HCT116 (cell line): ENCODE results near the gene GLI3. TPM values are rescaled to one million over a fixed set of nuclear protein-coding genes. Genes with fewer than 3 reads are reported as not detected.
A peak's percentile ranks its signal among the peaks of the same experiment; 100 is the strongest.

Experiments
- ATAC-seq: fragments of 200-7000 bp; cut with Tn5 transposase; 2 replicates; pipeline ENCODE4 v1.9.1; 2020; ENCODE audit warnings: mild to moderate bottlenecking, moderate library complexity
- BruUV-seq: library from RNA; stranded (reverse); fragments of 400-500 nt; replicated peaks from 2 replicates; lab custom pipeline; 2021; lab: Mats Ljungman, UMichigan
- CTCF ChIA-PET: fragments of 300-600 bp; sonication (Branson Sonifier 250); formaldehyde crosslinking; loops from one replicate; lab custom pipeline; 2021; ENCODE audit warnings: antibody characterized with exemption; lab: Charles Lee
- POLR2A ChIA-PET: fragments of 300-600, 350-600 bp; sonication (Branson Sonifier 250); formaldehyde crosslinking; loops from one replicate; lab custom pipeline; 2021; ENCODE audit warnings: antibody characterized with exemption; lab: Charles Lee
- RAD21 ChIA-PET, 2 experiments: fragments of 300-600 bp; sonication (Branson Sonifier 250); formaldehyde crosslinking; loops; one replicate each; lab custom pipeline; 2023; ENCODE audit warnings: low total read pairs in 2 of 2; ENCODE audit not compliant: uncharacterized antibody in 2 of 2, unreplicated experiment in 2 of 2, low non-redundant PET in 1 of 2; lab: Charles Lee
- DNase-seq: peaks from one replicate; pipeline ENCODE4 v3.0.0-alpha.2; 2010; ENCODE audit warnings: low read depth, low spot score
- H2AFZ ChIP-seq: fragments of 200-600 bp; shearing (Covaris generic), sonication (generic); 2 replicates; pipeline ENCODE4 v1.6.1; 2017; ENCODE audit warnings: low read depth, mixed run types, mixed read lengths, antibody characterized with exemption, low read length; ENCODE audit not compliant: poor library complexity, severe bottlenecking
- H3K27ac ChIP-seq: 2 replicates; pipeline ENCODE4 v1.5.1; 2012; ENCODE audit warnings: low read depth, low read length
- H3K27me3 ChIP-seq: fragments of 200-600 bp; sonication (generic); 2 replicates; pipeline ENCODE4 v1.6.1; 2016; ENCODE audit warnings: mixed run types, low read length, mixed read lengths; ENCODE audit not compliant: insufficient read depth
- H3K36me3 ChIP-seq, 2 experiments: fragments of 200-500 bp in 1 of 2; fragments of 200-600 bp in 1 of 2; sonication (Bioruptor generic) in 1 of 2; sonication (generic) in 1 of 2; 2 replicates each; pipeline versions ENCODE4 v1.5.1 to v1.6.1; 2014 to 2016; ENCODE audit warnings: low read length in 2 of 2, inconsistent platforms in 1 of 2, mixed read lengths in 1 of 2, mixed run types in 1 of 2; ENCODE audit not compliant: insufficient read depth in 2 of 2, control insufficient read depth in 1 of 2
- H3K4me1 ChIP-seq, 2 experiments: fragments of 200-600 bp in 1 of 2; sonication (generic) in 1 of 2; 2 replicates each; pipeline versions ENCODE4 v1.5.1 to v1.6.1; 2012 to 2017; ENCODE audit warnings: low read length in 2 of 2, inconsistent platforms in 1 of 2, mild to moderate bottlenecking in 1 of 2, mixed read lengths in 1 of 2, mixed run types in 1 of 2, moderate library complexity in 1 of 2; ENCODE audit not compliant: insufficient read depth in 2 of 2, control insufficient read depth in 1 of 2
- H3K4me2 ChIP-seq: fragments of 200-600 bp; sonication (generic); 2 replicates; pipeline ENCODE4 v1.6.1; 2017; ENCODE audit warnings: mixed run types, low read length, mixed read lengths
- H3K4me3 ChIP-seq, 2 experiments: fragments of 200-600 bp in 1 of 2; sonication (generic) in 1 of 2; replicated peaks in 1 of 2; 2 replicates each; pipeline ENCODE4 v1.5.1; 2011 to 2016; ENCODE audit warnings: low read length in 2 of 2, control low read depth in 1 of 2, low read depth in 1 of 2, mild to moderate bottlenecking in 1 of 2, mixed read lengths in 1 of 2, mixed run types in 1 of 2
- H3K79me2 ChIP-seq: fragments of 200-600 bp; sonication (generic); 2 replicates; pipeline ENCODE4 v1.6.1; 2017; ENCODE audit warnings: mild to moderate bottlenecking, mixed run types, low read length, moderate library complexity, mixed read lengths; ENCODE audit not compliant: insufficient read depth
- H3K9ac ChIP-seq: fragments of 200-600 bp; sonication (generic); 2 replicates; pipeline ENCODE4 v1.6.1; 2016; ENCODE audit warnings: low read length, mixed read lengths
- H3K9me2 ChIP-seq: fragments of 200-600 bp; sonication (generic), shearing (Covaris generic); 2 replicates; pipeline ENCODE4 v1.6.1; 2017; ENCODE audit warnings: mixed run types, mild to moderate bottlenecking, moderate library complexity; ENCODE audit not compliant: insufficient read depth
- H3K9me3 ChIP-seq, 2 experiments: fragments of 200-500 bp in 1 of 2; fragments of 200-600 bp in 1 of 2; sonication (Bioruptor generic) in 1 of 2; sonication (generic) in 1 of 2; 2 replicates each; pipeline ENCODE4 v1.6.1; 2014 to 2017; ENCODE audit warnings: low read length in 2 of 2, mixed read lengths in 2 of 2, inconsistent platforms in 1 of 2, low read depth in 1 of 2, mild to moderate bottlenecking in 1 of 2, mixed run types in 1 of 2, moderate library complexity in 1 of 2; ENCODE audit not compliant: control insufficient read depth in 1 of 2, insufficient read depth in 1 of 2
- H4K20me1 ChIP-seq: fragments of 200-600 bp; sonication (generic), shearing (Covaris generic); 2 replicates; pipeline ENCODE4 v1.6.1; 2017; ENCODE audit warnings: mixed run types, mild to moderate bottlenecking, moderate library complexity; ENCODE audit not compliant: insufficient read depth
- CTCF ChIP-seq, 3 experiments: fragments of 200-600 bp in 1 of 3; sonication (generic) in 1 of 3; IDR thresholded peaks in 2 of 3; conservative IDR thresholded peaks in 1 of 3; 2 replicates each; pipeline ENCODE4 v1.5.1; 2012 to 2017; ENCODE audit warnings: low read depth in 2 of 3, low read length in 2 of 3, antibody characterized with exemption in 1 of 3, borderline replicate concordance in 1 of 3, control low read depth in 1 of 3, mild to moderate bottlenecking in 1 of 3, mixed read lengths in 1 of 3, mixed run types in 1 of 3, moderate library complexity in 1 of 3; ENCODE audit not compliant: insufficient read depth in 1 of 3
- ELF1 ChIP-seq: IDR thresholded peaks from 2 replicates; pipeline ENCODE4 v1.6.1; 2012; ENCODE audit warnings: low read depth, borderline replicate concordance
- FOSL1 ChIP-seq: IDR thresholded peaks from 2 replicates; pipeline ENCODE4 v1.6.1; 2012; ENCODE audit warnings: low read depth
- POLR2AphosphoS5 ChIP-seq: IDR thresholded peaks from 2 replicates; pipeline ENCODE4 v1.6.1; 2011; ENCODE audit warnings: mild to moderate bottlenecking, low read depth, low read length, moderate library complexity
- RAD21 ChIP-seq: IDR thresholded peaks from 2 replicates; pipeline ENCODE4 v1.6.1; 2012; ENCODE audit warnings: low read depth, mild to moderate bottlenecking
- SP1 ChIP-seq: IDR thresholded peaks from 2 replicates; pipeline ENCODE4 v1.6.1; 2012; ENCODE audit warnings: low read depth
- ZBTB33 ChIP-seq: IDR thresholded peaks from 2 replicates; pipeline ENCODE4 v1.6.1; 2011; ENCODE audit warnings: mild to moderate bottlenecking, low read length, moderate library complexity; ENCODE audit not compliant: insufficient replicate concordance; ENCODE audit errors: extremely low read depth
- ZFX ChIP-seq: fragments of 450-650 bp; IDR thresholded peaks from 2 replicates; pipeline ENCODE4 v1.6.1; 2017
- intact Hi-C: fragments of 100-400 bp; cut with micrococcal nuclease; formaldehyde crosslinking; loops from 2 replicates; pipeline ENCODE4 v1.10.0; 2022
- total RNA-seq: library from RNA; stranded (reverse); gene quantifications from one replicate; pipeline ENCODE4 v1.2.1, GENCODE V29; 2021; ENCODE audit not compliant: unreplicated experiment

GLI3 gene
- total RNA-seq, 1 experiment from 2014 or later = 0.07 TPM

- peak; percentile 24 to 58 (median 55); a peak in 5 of 6 replicates for TF ChIP-seq CTCF (IDR thresholded peaks at IDR 0.05 in 2 of 3, conservative IDR thresholded peaks at IDR 0.05 in 1 of 3; ENCODE audit: borderline replicate concordance in 1 of 3, insufficient read depth in 1 of 3, low read depth in 2 of 3, low read length in 2 of 3)
These were observed 257.1 kb downstream of the GLI3 start (continued) for GRCh38 chr7:41979834-41980307.

- TF ChIP-seq FOSL1 = no peak
- TF ChIP-seq RAD21 = no peak
- TF ChIP-seq CTCF (IDR thresholded peaks at IDR 0.05 in 2 of 3, conservative IDR thresholded peaks at IDR 0.05 in 1 of 3; ENCODE audit: borderline replicate concordance in 1 of 3, insufficient read depth in 1 of 3, low read depth in 2 of 3, low read length in 2 of 3) = no peak
- TF ChIP-seq ELF1 = no peak
- no peak for TF ChIP-seq ZBTB33
- no peak for TF ChIP-seq POLR2AphosphoS5
- no peak for TF ChIP-seq SP1
- no peak for TF ChIP-seq ZFX
- Histone ChIP-seq H3K36me3 (no peaks in the 10 kb centered on the region), H4K20me1 (no peaks in the 10 kb centered on the region), H3K4me1 (no peaks in the 10 kb centered on the region), H3K9ac (no peak overlapping the region), H3K4me3 (no peak overlapping the region), H3K4me2 (no peak overlapping the region), H3K9me3 (no peaks in the 10 kb centered on the region), H3K79me2 (no peaks in the 10 kb centered on the region), H3K27ac (no peak overlapping the region), H2AFZ (no peak overlapping the region), H3K9me2 (no peaks in the 10 kb centered on the region), H3K27me3 (peaks cover 18% of the 10 kb centered on the region)
- intact Hi-C loops = loop anchor here (2.0 to 10.0 kb wide), 3 partner anchors 716 to 906 kb away; no protein-coding TSS in a partner anchor
- ChIA-PET POLR2A (no interaction called here), RAD21 (no interaction called here), CTCF (interaction anchor here (1.5 kb wide), 1 partner anchor 38 kb away, joined by 3 read pairs; no protein-coding TSS in a partner anchor)
- ATAC-seq (no peak), DNase-seq (no peak)
- BruUV-seq = no TSS peak
These were observed 258.2 kb downstream of the GLI3 start for GRCh38 chr7:41978858-41979257.
